GM23338 (cell line): ENCODE data around the gene BID. TPM values are rescaled to one million over a fixed set of nuclear protein-coding genes. Genes with fewer than 3 reads are reported as not detected.

Experiments
- ATAC-seq: fragments of 200-7000 bp; cut with Tn5 transposase; 3 replicates; pipeline ENCODE4 v1.9.1; 2020
- DNase-seq: peaks from one replicate; pipeline ENCODE4 v3.0.0-alpha.2; 2015; ENCODE audit warnings: low spot score
- H2AFZ ChIP-seq: fragments of 200-600 bp; sonication (generic); 2 replicates; pipeline ENCODE4 v1.8.0; 2016; ENCODE audit warnings: antibody characterized with exemption, mild to moderate bottlenecking, moderate library complexity
- H3F3A ChIP-seq: fragments of 200-600 bp; sonication (generic); replicated peaks from 2 replicates; pipeline ENCODE4 v1.8.0; 2017; ENCODE audit warnings: antibody characterized with exemption, mixed run types, low read depth
- H3K27ac ChIP-seq: fragments of 200-600 bp; sonication (generic); 2 replicates; pipeline ENCODE4 v1.6.1; 2016; ENCODE audit warnings: low read depth
- H3K27me3 ChIP-seq: fragments of 200-600 bp; sonication (generic); 2 replicates; pipeline ENCODE4 v1.8.0; 2016; ENCODE audit warnings: mild to moderate bottlenecking, mixed run types, moderate library complexity; ENCODE audit not compliant: insufficient read depth
- H3K36me3 ChIP-seq: fragments of 200-600 bp; sonication (generic); 2 replicates; pipeline ENCODE4 v1.8.0; 2016; ENCODE audit warnings: mild to moderate bottlenecking; ENCODE audit not compliant: insufficient read depth
- H3K4me1 ChIP-seq: fragments of 200-600 bp; sonication (generic); 2 replicates; pipeline ENCODE4 v1.8.0; 2016; ENCODE audit warnings: mild to moderate bottlenecking, moderate library complexity; ENCODE audit not compliant: insufficient read depth
- H3K4me2 ChIP-seq: fragments of 200-600 bp; sonication (generic); 2 replicates; pipeline ENCODE4 v1.7.1; 2017; ENCODE audit warnings: mixed run types
- H3K4me3 ChIP-seq: fragments of 200-600 bp; sonication (generic); 2 replicates; pipeline ENCODE4 v1.6.1; 2016; ENCODE audit warnings: mixed run types
- H3K79me2 ChIP-seq: fragments of 200-600 bp; sonication (generic); replicated peaks from 2 replicates; pipeline ENCODE4 v1.8.0; 2017; ENCODE audit warnings: mild to moderate bottlenecking; ENCODE audit not compliant: insufficient read depth
- H3K9me2 ChIP-seq: fragments of 200-600 bp; sonication (generic); 2 replicates; pipeline ENCODE4 v1.8.0; 2017; ENCODE audit not compliant: insufficient read depth
- H4K20me1 ChIP-seq: fragments of 200-600 bp; sonication (generic); replicated peaks from 2 replicates; pipeline ENCODE4 v1.8.0; 2017; ENCODE audit warnings: mild to moderate bottlenecking; ENCODE audit not compliant: insufficient read depth
- H3K27ac Mint-ChIP-seq: 2 replicates; pipeline ENCODE4 v1.8.0; 2020; ENCODE audit warnings: inconsistent platforms, mild to moderate bottlenecking, moderate library complexity, mixed read lengths
- H3K27me3 Mint-ChIP-seq: 3 replicates; pipeline ENCODE4 v1.8.0; 2022; ENCODE audit warnings: low read depth, mild to moderate bottlenecking, moderate library complexity, mixed read lengths, inconsistent platforms; ENCODE audit not compliant: insufficient read depth, poor library complexity
- H3K36me3 Mint-ChIP-seq: 3 replicates; pipeline ENCODE4 v1.8.0; 2021; ENCODE audit warnings: low read depth, mild to moderate bottlenecking, inconsistent platforms, moderate library complexity, mixed read lengths
- H3K4me1 Mint-ChIP-seq: 3 replicates; pipeline ENCODE4 v1.8.0; 2020; ENCODE audit warnings: mild to moderate bottlenecking, inconsistent platforms, mixed read lengths
- H3K4me3 Mint-ChIP-seq: 3 replicates; pipeline ENCODE4 v1.8.0; 2021; ENCODE audit warnings: moderate library complexity, mild to moderate bottlenecking, inconsistent platforms, mixed read lengths
- H3K9me3 Mint-ChIP-seq: 3 replicates; pipeline ENCODE4 v1.8.0; 2020; ENCODE audit warnings: moderate library complexity, mild to moderate bottlenecking, inconsistent platforms, mixed read lengths
- ZNF114 ChIP-seq: fragments of 250-450 bp; sonication (Bioruptor Pico); IDR thresholded peaks from 2 replicates; pipeline ENCODE4 v1.5.0; 2020; ENCODE audit warnings: mild to moderate bottlenecking, moderate library complexity
- polyA plus RNA-seq: library from polyadenylated mRNA; unstranded; fragments of >200 nt; fragmentation: Nextera tagmentation; extraction: Ambion mirVana; gene quantifications from 2 replicates; pipeline ENCODE4 v1.2.1, GENCODE V29; 2016
- total RNA-seq: library from RNA; depleted of rRNA; stranded (reverse); fragments of >200 nt; shearing (Covaris generic); gene quantifications from 2 replicates; pipeline ENCODE4 v1.2.3, GENCODE V29; 2014
- TF ChIP-seq, protein P1 (sequence below): fragments of 250-450 bp; sonication (Bioruptor Pico); IDR thresholded peaks from 2 replicates; pipeline ENCODE4 v1.5.0; 2020; ENCODE audit warnings: mild to moderate bottlenecking, moderate library complexity
- TF ChIP-seq, protein P2 (sequence below): IDR thresholded peaks from 2 replicates; pipeline ENCODE4 v1.6.1; 2016; ENCODE audit warnings: antibody characterized with exemption

The BID gene
- total and polyA plus RNA-seq, 2 experiments from 2014 or later, result 65.1 to 125 TPM

DNA sequence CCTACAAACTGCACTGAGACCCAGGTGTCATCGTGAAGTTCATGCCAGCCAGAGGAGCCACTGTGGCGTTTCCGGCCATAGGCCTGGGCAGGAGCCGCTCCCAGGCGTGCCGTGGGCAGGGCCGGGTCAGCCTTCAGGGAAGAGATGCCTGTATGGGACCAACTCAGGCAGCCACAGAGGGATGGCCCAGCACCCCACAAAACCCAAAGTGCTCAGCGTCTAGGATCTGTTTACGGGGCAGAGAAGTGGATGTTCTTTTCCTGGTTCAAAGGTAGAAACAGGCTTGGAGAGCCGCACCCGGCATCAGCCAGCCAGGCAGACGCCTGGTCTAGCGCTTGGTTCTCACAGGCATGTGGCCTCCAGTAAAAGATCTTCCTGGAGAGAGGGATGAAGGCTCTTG lies 8.4 kb upstream of the BID start (continued):
- TF ChIP-seq, protein P1, sequence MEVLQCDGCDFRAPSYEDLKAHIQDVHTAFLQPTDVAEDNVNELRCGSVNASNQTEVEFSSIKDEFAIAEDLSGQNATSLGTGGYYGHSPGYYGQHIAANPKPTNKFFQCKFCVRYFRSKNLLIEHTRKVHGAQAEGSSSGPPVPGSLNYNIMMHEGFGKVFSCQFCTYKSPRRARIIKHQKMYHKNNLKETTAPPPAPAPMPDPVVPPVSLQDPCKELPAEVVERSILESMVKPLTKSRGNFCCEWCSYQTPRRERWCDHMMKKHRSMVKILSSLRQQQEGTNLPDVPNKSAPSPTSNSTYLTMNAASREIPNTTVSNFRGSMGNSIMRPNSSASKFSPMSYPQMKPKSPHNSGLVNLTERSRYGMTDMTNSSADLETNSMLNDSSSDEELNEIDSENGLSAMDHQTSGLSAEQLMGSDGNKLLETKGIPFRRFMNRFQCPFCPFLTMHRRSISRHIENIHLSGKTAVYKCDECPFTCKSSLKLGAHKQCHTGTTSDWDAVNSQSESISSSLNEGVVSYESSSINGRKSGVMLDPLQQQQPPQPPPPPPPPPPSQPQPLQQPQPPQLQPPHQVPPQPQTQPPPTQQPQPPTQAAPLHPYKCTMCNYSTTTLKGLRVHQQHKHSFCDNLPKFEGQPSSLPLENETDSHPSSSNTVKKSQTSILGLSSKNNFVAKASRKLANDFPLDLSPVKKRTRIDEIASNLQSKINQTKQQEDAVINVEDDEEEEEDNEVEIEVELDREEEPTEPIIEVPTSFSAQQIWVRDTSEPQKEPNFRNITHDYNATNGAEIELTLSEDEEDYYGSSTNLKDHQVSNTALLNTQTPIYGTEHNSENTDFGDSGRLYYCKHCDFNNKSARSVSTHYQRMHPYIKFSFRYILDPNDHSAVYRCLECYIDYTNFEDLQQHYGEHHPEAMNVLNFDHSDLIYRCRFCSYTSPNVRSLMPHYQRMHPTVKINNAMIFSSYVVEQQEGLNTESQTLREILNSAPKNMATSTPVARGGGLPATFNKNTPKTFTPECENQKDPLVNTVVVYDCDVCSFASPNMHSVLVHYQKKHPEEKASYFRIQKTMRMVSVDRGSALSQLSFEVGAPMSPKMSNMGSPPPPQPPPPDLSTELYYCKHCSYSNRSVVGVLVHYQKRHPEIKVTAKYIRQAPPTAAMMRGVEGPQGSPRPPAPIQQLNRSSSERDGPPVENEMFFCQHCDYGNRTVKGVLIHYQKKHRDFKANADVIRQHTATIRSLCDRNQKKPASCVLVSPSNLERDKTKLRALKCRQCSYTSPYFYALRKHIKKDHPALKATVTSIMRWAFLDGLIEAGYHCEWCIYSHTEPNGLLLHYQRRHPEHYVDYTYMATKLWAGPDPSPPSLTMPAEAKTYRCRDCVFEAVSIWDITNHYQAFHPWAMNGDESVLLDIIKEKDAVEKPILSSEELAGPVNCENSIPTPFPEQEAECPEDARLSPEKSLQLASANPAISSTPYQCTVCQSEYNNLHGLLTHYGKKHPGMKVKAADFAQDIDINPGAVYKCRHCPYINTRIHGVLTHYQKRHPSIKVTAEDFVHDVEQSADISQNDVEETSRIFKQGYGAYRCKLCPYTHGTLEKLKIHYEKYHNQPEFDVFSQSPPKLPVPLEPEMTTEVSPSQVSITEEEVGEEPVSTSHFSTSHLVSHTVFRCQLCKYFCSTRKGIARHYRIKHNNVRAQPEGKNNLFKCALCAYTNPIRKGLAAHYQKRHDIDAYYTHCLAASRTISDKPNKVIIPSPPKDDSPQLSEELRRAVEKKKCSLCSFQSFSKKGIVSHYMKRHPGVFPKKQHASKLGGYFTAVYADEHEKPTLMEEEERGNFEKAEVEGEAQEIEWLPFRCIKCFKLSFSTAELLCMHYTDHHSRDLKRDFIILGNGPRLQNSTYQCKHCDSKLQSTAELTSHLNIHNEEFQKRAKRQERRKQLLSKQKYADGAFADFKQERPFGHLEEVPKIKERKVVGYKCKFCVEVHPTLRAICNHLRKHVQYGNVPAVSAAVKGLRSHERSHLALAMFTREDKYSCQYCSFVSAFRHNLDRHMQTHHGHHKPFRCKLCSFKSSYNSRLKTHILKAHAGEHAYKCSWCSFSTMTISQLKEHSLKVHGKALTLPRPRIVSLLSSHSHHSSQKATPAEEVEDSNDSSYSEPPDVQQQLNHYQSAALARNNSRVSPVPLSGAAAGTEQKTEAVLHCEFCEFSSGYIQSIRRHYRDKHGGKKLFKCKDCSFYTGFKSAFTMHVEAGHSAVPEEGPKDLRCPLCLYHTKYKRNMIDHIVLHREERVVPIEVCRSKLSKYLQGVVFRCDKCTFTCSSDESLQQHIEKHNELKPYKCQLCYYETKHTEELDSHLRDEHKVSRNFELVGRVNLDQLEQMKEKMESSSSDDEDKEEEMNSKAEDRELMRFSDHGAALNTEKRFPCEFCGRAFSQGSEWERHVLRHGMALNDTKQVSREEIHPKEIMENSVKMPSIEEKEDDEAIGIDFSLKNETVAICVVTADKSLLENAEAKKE (CRISPR knock-in tag), result no peak

DNA sequence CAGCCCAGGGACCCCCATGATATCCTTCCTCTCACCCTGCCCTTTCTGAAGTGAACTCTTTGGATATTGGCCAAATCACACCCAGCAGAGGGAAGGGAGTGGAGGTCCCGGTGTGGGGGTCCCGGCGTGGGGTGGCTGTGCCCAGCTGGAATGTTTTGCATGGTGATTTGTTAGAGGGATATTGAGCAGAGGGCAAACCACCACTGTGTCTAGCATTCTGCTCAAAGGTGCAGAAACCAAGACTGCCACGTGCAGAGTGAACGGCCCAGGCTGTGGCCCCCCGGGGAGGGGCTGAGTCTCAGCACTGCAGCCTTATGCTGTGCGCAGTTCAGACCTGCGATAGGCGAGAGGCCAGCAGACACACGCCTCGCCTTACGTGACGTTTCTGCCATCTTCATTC lies 7.9 kb upstream of the BID start:
- no peak for TF ChIP-seq ZNF114 (CRISPR knock-in tag)
- TF ChIP-seq, protein P2, sequence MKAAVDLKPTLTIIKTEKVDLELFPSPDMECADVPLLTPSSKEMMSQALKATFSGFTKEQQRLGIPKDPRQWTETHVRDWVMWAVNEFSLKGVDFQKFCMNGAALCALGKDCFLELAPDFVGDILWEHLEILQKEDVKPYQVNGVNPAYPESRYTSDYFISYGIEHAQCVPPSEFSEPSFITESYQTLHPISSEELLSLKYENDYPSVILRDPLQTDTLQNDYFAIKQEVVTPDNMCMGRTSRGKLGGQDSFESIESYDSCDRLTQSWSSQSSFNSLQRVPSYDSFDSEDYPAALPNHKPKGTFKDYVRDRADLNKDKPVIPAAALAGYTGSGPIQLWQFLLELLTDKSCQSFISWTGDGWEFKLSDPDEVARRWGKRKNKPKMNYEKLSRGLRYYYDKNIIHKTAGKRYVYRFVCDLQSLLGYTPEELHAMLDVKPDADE, result no peak
- no peak overlapping the region for H3K4me2 ChIP-seq
- H3K79me2 ChIP-seq, result no peaks in the 10 kb centered on the region
- H3K4me1 ChIP-seq, result no peaks in the 10 kb centered on the region; the same call in 1 of the 2 replicates
- 0 out of 2 replicates have a peak, but pooled peaks cover 3% of the 10 kb centered on the region for H3F3A ChIP-seq
- no peaks in the 10 kb centered on the region for H3K27me3 ChIP-seq
- no peak overlapping the region for H3K4me3 Mint-ChIP-seq
- peaks cover 4% of the 10 kb centered on the region; the same call in 1 of the 3 replicates for H3K9me3 Mint-ChIP-seq
- H3K4me3 ChIP-seq, result no peak overlapping the region
- H3K36me3 ChIP-seq, result no peaks in the 10 kb centered on the region
- no peaks in the 10 kb centered on the region for H4K20me1 ChIP-seq
- no peak overlapping the region for H3K27ac ChIP-seq
- H3K27ac Mint-ChIP-seq, result no peak overlapping the region
- peaks cover 18% of the 10 kb centered on the region for H3K27me3 Mint-ChIP-seq
- no peak overlapping the region for H2AFZ ChIP-seq
- no peaks in the 10 kb centered on the region; the same call in 2 of the 3 replicates for H3K36me3 Mint-ChIP-seq
- DNase-seq (no peak), ATAC-seq (no peak)
- peaks cover 28% of the 10 kb centered on the region for H3K4me1 Mint-ChIP-seq
- no peaks in the 10 kb centered on the region for H3K9me2 ChIP-seq
